Measurements from ENCODE around the gene SPO11.

SPO11 gene

GRCh38 chr20:57310821-57311514 is 18.6 kb upstream of the SPO11 start:
- DNase-seq (ENCODE audit: low read depth in 2 of 2), result no peak

- DNase-seq (ENCODE audit: low read depth in 2 of 2), result no peak
Observed at GRCh38 chr20:57312138-57312537, 17.5 kb upstream of the SPO11 start.

GRCh38 chr20:57313230-57313629 is 16.4 kb upstream of the SPO11 start:
- no peak for DNase-seq (ENCODE audit: low read depth in 2 of 2)

- DNase-seq (ENCODE audit: low read depth in 2 of 2), result no peak
Observed at GRCh38 chr20:57313951-57314350, 15.7 kb upstream of the SPO11 start.

- DNase-seq (ENCODE audit: low read depth in 2 of 2), result no peak
Observed at GRCh38 chr20:57315083-57315975, 14.3 kb upstream of the SPO11 start.

- DNase-seq (ENCODE audit: low read depth in 2 of 2), result no peak
Observed at GRCh38 chr20:57315976-57316480, 13.6 kb upstream of the SPO11 start.

GRCh38 chr20:57316795-57317201 is 12.8 kb upstream of the SPO11 start:
- no peak for DNase-seq (ENCODE audit: low read depth in 2 of 2)

GRCh38 chr20:57317316-57317788 is 12.3 kb upstream of the SPO11 start:
- DNase-seq (ENCODE audit: low read depth in 2 of 2), result no peak

- no peak for DNase-seq (ENCODE audit: low read depth in 2 of 2)
Observed at GRCh38 chr20:57317789-57318371, 11.7 kb upstream of the SPO11 start.

- DNase-seq (ENCODE audit: low read depth in 2 of 2), result no peak
Observed at GRCh38 chr20:57319584-57319983, 10.0 kb upstream of the SPO11 start.

- DNase-seq (ENCODE audit: low read depth in 2 of 2), result no peak
Observed at GRCh38 chr20:57320358-57320757, 9.2 kb upstream of the SPO11 start.

- no peak for DNase-seq (ENCODE audit: low read depth in 2 of 2)
Observed at GRCh38 chr20:57321142-57321541, 8.5 kb upstream of the SPO11 start.

- no peak for DNase-seq (ENCODE audit: low read depth in 2 of 2)
Observed at GRCh38 chr20:57322476-57322875, 7.1 kb upstream of the SPO11 start.

GRCh38 chr20:57323034-57323433 is 6.6 kb upstream of the SPO11 start:
- no peak for DNase-seq (ENCODE audit: low read depth in 2 of 2)

GRCh38 chr20:57325632-57326356 is 3.8 kb upstream of the SPO11 start:
- no peak for DNase-seq (ENCODE audit: low read depth in 2 of 2)

- no peak for DNase-seq (ENCODE audit: low read depth in 2 of 2)
Observed at GRCh38 chr20:57326667-57327455, 2.7 kb upstream of the SPO11 start.

GRCh38 chr20:57327820-57328219 is 1.8 kb upstream of the SPO11 start:
- DNase-seq (ENCODE audit: low read depth in 2 of 2), result no peak

- DNase-seq (ENCODE audit: low read depth in 2 of 2), result no peak
Observed at GRCh38 chr20:57330998-57331397, 1.4 kb downstream of the SPO11 start.

- no peak for DNase-seq (ENCODE audit: low read depth in 2 of 2)
Observed at GRCh38 chr20:57332105-57333089, 2.8 kb downstream of the SPO11 start.

- DNase-seq (ENCODE audit: low read depth in 2 of 2), result no peak
Observed at GRCh38 chr20:57335392-57335791, 5.8 kb downstream of the SPO11 start.
